Thymus (tissue), 11 donors: ENCODE measurements around the gene SLC25A38. TPM values are rescaled to one million over a fixed set of nuclear protein-coding genes. Genes with fewer than 3 reads are reported as not detected.
A peak's percentile ranks its signal among the peaks of the same experiment; 100 is the strongest.

Experiments used
- DNase-seq, 9 donors: peaks; one replicate each; pipeline ENCODE4 v3.0.0-alpha.2; 2013; ENCODE audit warnings: low spot score in 9 of 9, low read depth in 6 of 9, missing footprints in 1 of 9
- H3K27ac ChIP-seq, 2 donors: one replicate each; pipeline ENCODE4 v1.5.1; 2013; ENCODE audit warnings: control low read depth in 1 of 2, low read depth in 1 of 2, low read length in 1 of 2, mild to moderate bottlenecking in 1 of 2, moderate library complexity in 1 of 2
- H3K27me3 ChIP-seq, 2 donors: one replicate each; pipeline ENCODE4 v1.5.1; 2013; ENCODE audit warnings: low read length in 1 of 2; ENCODE audit not compliant: control insufficient read depth in 2 of 2, insufficient read depth in 1 of 2
- H3K36me3 ChIP-seq, 2 donors: one replicate each; pipeline ENCODE4 v1.5.1; 2013; ENCODE audit warnings: low read length in 1 of 2, mild to moderate bottlenecking in 1 of 2, moderate library complexity in 1 of 2; ENCODE audit not compliant: control insufficient read depth in 2 of 2, insufficient read depth in 2 of 2
- H3K4me1 ChIP-seq, 2 donors: one replicate each; pipeline ENCODE4 v1.5.1; 2013; ENCODE audit warnings: low read length in 2 of 2; ENCODE audit not compliant: control insufficient read depth in 2 of 2, insufficient read depth in 2 of 2
- H3K4me3 ChIP-seq, 2 donors: one replicate each; pipeline ENCODE4 v1.5.1; 2013; ENCODE audit warnings: low read length in 2 of 2, control low read depth in 1 of 2, mild to moderate bottlenecking in 1 of 2
- H3K9me3 ChIP-seq, 2 donors: one replicate each; pipeline ENCODE4 v1.5.1; 2013; ENCODE audit warnings: low read length in 1 of 2, mild to moderate bottlenecking in 1 of 2; ENCODE audit not compliant: control insufficient read depth in 2 of 2, insufficient read depth in 1 of 2
- WGBS: extraction: QIAGEN DNeasy Blood & Tissue Kit; methylation state at CpG from one replicate; pipeline ENCODE4 v1.1.7; 2013; 5-methylcytosine and 5-hydroxymethylcytosine counted together
- polyA plus RNA-seq: library from polyadenylated mRNA; stranded (reverse); fragments of 200-250 nt; gene quantifications from one replicate; pipeline ENCODE4 v1.2.3, GENCODE V29; 2013
- total RNA-seq: library from RNA; stranded (reverse); fragments of 120-200 nt; gene quantifications from one replicate; pipeline ENCODE4 v1.2.4, GENCODE V29; 2013
- donor health status: healthy.

Gene SLC25A38
- total and polyA plus RNA-seq, 2 donors, result 26.3 to 39.6 TPM

DNA sequence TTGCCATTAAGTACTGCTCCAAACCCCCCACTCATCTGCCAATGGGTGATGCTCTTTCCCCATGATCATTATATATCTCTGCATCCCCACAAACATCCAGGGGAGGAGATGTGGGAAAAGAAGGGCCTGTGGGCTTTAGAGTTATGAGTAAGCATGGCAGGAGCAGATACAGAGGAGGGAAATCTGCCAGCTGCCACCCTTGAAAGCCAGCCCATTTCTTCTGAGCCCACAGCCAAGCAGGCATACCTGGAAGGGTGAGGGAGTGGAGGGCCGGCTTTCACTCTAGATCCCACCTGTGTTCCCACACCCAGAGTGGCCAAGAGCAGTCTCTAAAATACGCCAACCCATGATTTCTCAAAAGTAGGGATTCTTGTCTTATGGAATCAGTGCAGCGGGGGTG, 1.7 kb upstream of the SLC25A38 start:
- DNase-seq, result no peak
- Histone ChIP-seq H3K4me3 (no peak overlapping the region), H3K4me1 (peaks cover 29 to 49% of the 10 kb centered on the region in 2 donors), H3K27me3 (no peaks in the 10 kb centered on the region), H3K27ac (no peak overlapping the region), H3K36me3 (peaks cover 5 to 6% of the 10 kb centered on the region in 2 donors), H3K9me3 (no peaks in the 10 kb centered on the region)
- 98% methylated on average over 3 of the region's 3 CpGs for WGBS

DNA sequence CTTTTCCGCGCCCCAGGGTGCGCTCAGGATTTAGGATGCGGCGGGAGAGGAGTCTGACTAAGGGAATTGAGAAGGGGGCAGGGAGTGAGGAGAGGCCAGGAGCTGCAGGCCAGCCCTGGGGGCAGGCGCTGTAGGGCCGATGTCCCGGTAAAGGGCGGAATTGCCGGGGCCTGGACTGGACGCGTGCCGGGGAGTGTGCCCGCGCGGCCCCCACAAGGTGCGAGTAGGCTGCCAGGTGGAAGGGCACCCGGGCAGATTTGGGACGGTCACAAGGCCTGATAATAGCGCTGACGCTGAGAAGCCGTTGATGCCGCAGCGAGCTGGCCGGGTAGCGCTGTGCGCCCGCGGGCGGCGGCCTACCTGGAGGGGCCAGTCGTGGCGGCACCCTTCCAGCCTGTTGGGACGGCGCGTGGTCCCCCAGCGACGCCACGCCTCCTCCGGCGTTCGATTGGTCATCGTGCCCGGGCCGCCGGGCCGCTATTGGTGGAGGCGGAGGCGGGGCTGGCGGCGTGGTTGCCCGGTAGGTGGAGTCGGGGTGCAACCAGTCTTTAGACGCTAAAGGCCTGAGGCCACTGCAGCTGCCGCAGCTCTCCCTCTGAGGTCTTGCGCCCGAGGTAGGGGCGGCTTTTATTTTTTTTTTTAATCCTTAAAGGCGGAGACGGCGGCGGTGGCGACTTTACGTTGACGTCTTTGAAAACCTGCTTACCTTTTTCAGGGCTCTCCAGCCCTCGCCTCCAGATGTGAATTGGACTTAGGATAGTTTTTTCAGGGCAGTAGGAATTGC, 903 bp downstream of the SLC25A38 start:
- Histone ChIP-seq H3K4me1 (peaks cover 16 to 35% of the 10 kb centered on the region in 2 donors), H3K36me3 (peaks cover 7 to 9% of the 10 kb centered on the region in 2 donors), H3K27me3 (no peaks in the 10 kb centered on the region), H3K9me3 (no peaks in the 10 kb centered on the region), H3K4me3 (peak overlapping the region; percentile 52 to 62), H3K27ac (peak overlapping the region; percentile 81 to 89)
- under 1% methylated on average over 66 of the region's 66 CpGs for WGBS
- peak; percentile 66 to 94 (median 86) for DNase-seq

DNA sequence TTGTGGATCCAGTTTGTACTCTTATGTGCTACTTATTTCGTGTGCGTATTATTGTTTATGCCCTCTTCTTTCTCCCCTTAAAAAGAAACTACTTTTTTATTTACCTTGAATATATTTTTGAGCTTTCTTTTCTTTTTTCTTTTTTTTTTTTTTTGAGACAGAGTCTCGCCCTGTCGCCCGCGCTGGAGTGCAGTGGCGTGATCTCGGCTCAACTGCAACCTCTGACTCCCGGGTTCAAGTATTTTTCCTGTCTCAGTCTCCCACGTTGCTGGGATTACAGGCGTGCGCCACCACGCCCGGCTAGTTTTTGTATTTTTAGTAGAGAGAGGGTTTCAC, 1.5 kb downstream of the SLC25A38 start:
- DNase-seq, result no peak
- H3K27me3 ChIP-seq, result no peaks in the 10 kb centered on the region
- H3K4me3 ChIP-seq, result peak overlapping the region; percentile 52 to 62
- H3K36me3 ChIP-seq, result peaks cover 13 to 14% of the 10 kb centered on the region in 2 donors
- no peak overlapping the region for H3K27ac ChIP-seq
- no peaks in the 10 kb centered on the region for H3K9me3 ChIP-seq
- peaks cover 16 to 31% of the 10 kb centered on the region in 2 donors for H3K4me1 ChIP-seq
- WGBS, result 86% methylated on average over 14 of the region's 14 CpGs

DNA sequence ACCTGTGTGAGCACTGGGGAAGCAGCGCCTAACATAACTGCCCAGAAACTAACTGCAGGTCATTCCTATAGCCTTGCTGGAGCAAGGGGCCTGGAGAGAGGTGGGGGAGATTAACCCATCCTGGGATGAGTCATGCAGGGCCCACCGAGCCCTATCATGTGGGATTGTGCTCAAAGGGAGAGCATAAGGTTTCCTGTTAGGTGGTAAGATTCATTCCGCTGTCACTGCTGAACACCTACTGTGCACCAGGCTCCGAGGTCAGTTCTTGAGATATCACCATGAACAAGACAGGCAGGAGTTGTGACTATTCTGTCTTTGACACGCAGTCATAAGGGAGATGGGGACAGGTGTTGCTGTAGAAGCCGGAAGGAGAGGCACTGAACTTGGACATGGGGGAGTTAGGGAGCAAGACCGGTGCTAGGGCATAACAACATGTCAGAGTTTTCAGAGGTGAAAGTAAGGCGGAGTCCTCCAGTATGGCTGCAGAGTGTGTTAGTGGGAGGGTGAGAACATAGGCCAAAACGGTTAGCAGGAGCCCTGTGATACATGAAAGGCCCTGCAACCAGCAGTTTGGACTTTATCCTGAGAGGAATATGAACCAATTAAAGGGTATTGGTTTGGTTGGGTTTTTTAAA, 2.4 kb downstream of the SLC25A38 start:
- 79% methylated on average over 9 of the region's 9 CpGs for WGBS
- Histone ChIP-seq H3K27me3 (no peaks in the 10 kb centered on the region), H3K36me3 (peaks cover 20 to 22% of the 10 kb centered on the region in 2 donors), H3K27ac (no peak overlapping the region), H3K4me1 (peaks cover 16 to 23% of the 10 kb centered on the region in 2 donors), H3K4me3 (no peak overlapping the region), H3K9me3 (no peaks in the 10 kb centered on the region)
- DNase-seq, result no peak

DNA sequence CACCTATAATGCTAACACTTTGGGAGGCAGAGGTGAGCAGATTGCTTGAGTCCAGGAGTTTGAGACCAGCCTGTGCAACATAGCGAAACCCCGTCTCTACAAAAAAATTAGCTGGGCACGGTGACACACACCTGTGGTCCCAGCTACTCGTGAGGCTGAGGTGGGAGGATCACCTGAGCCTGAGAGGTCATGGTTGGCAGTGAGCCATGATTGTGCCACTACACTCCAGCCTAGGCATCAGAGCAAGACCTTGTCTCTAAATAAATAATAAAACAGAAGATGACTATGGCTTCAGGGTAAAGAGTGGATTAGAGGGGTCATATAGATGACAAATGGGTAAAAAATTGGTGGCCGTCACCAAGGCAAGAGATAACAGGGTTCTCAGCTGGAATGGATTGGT, 3.1 kb downstream of the SLC25A38 start:
- DNase-seq, result no peak
- no peak overlapping the region for H3K4me3 ChIP-seq
- peaks cover 16 to 23% of the 10 kb centered on the region in 2 donors for H3K4me1 ChIP-seq
- H3K9me3 ChIP-seq, result no peaks in the 10 kb centered on the region
- H3K27ac ChIP-seq, result no peak overlapping the region
- H3K36me3 ChIP-seq, result peaks cover 26 to 30% of the 10 kb centered on the region in 2 donors
- H3K27me3 ChIP-seq, result no peaks in the 10 kb centered on the region
- 77% methylated on average over 5 of the region's 5 CpGs for WGBS

DNA sequence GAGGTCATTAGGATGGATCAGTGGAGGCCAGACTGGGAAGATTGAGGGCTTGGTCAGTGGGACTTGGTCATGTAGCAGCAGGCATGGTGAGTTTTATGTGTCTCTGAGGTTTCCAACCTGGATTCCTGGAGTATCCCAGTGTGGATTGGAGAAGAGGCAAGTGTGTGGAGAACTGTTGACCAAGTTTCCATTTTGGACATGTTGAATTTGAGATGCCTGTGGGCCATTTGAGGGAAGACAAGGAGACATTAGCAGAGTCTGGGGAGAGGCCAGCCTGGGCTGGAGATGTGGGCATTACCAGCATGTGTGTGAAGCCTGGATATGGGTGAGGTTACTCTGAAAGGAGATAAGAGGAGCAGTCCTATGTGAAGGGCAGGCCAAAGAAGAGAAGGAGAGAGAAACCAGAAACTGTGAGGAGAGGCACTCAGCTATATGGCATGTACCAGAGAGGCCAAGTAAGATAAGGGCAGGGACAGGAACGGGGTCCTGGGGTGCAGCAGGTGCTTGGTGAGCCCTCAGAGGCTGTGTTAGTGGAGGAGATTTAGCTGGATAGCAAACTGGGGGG, 4.3 kb downstream of the SLC25A38 start:
- no peaks in the 10 kb centered on the region for H3K27me3 ChIP-seq
- 93% methylated on average over 1 of the region's 1 CpG for WGBS
- no peak for DNase-seq
- H3K27ac ChIP-seq, result peak overlapping the region in 1 of 2 donors; percentile 5
- no peaks in the 10 kb centered on the region for H3K9me3 ChIP-seq
- peaks cover 36 to 41% of the 10 kb centered on the region in 2 donors for H3K36me3 ChIP-seq
- H3K4me3 ChIP-seq, result no peak overlapping the region
- peaks cover 15 to 22% of the 10 kb centered on the region in 2 donors for H3K4me1 ChIP-seq

DNA sequence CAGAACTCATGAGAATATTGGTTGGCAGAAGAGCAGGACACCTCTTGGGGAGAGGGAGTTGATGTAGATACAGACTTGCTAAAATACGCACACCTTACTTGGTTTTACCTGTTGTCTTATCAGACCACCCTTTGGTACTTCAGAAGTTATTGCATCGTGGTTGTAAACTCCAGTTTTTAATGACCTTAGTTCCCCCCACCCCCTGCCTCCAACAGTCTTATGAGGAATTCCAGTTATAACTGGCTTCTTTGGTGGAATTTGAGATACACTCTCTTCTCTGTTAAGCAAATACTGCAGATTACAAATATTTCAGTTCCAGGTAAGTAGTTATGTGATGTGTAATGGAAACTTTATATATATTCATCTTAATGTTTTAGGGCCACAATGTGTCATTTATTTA, 5.0 kb downstream of the SLC25A38 start:
- H3K9me3 ChIP-seq, result no peaks in the 10 kb centered on the region
- DNase-seq, result no peak
- H3K27me3 ChIP-seq, result no peaks in the 10 kb centered on the region
- 98% methylated on average over 2 of the region's 2 CpGs for WGBS
- peaks cover 43 to 47% of the 10 kb centered on the region in 2 donors for H3K36me3 ChIP-seq
- H3K4me3 ChIP-seq, result no peak overlapping the region
- H3K4me1 ChIP-seq, result peaks cover 11 to 16% of the 10 kb centered on the region in 2 donors
- H3K27ac ChIP-seq, result peak overlapping the region in 1 of 2 donors; percentile 5

DNA sequence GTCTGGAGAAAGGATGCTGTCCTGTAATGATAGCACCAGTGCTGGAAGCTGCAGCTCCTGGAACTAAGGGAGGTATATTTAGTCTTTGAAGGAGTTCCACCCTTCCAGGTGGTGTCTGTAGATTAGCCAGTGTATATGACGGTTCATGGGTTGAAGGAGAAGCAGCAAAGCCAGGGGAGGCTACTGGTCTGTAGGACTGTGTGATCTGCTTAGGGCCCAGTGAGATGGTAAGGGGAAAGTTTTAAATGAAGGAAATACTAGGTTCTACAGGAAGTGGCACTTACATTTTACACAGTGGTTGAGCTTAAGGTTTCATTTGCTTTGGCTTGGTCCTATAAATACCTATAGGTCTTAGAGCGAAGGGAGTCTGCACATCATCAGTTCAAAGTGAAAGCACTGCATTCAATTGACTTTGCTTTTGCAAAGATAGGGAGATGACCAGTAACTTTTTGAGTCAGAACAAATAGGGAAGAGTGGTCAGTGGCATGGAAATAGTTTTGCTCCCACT, 5.6 kb downstream of the SLC25A38 start:
- Histone ChIP-seq H3K9me3 (no peaks in the 10 kb centered on the region), H3K36me3 (peaks cover 44 to 54% of the 10 kb centered on the region in 2 donors), H3K27ac (no peak overlapping the region), H3K4me1 (peaks cover 11 to 16% of the 10 kb centered on the region in 2 donors), H3K27me3 (no peaks in the 10 kb centered on the region), H3K4me3 (no peak overlapping the region)
- no peak for DNase-seq
- WGBS, result 90% methylated on average over 2 of the region's 2 CpGs

DNA sequence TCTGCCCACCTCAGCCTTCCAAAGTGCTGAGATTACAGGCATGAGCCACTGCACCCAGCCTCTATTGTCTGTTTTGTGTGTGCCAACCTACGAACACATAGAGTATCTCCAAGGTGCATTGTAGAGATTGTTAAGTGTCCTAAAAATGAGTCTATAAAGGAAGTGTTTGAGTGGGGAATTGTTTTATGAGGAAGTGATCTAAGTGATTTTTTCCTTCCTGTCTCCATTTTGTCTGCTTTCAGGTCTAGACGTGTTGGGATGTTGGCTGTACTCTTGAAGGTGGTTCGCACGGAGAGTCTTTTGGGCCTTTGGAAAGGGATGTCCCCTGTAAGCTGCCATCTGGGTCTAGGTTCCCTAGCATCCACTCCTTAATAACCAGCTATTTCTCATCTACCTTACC, 7.0 kb downstream of the SLC25A38 start:
- no peak for DNase-seq
- Histone ChIP-seq H3K4me3 (no peak overlapping the region), H3K4me1 (peaks cover 7 to 9% of the 10 kb centered on the region in 2 donors), H3K27ac (no peak overlapping the region), H3K27me3 (no peaks in the 10 kb centered on the region), H3K36me3 (peaks cover 50 to 68% of the 10 kb centered on the region in 2 donors), H3K9me3 (no peaks in the 10 kb centered on the region)
- WGBS, result 94% methylated on average over 4 of the region's 4 CpGs
